Muscle of leg (tissue), 16 donors: ENCODE results near the gene TCEA3. TPM values are rescaled to one million over a fixed set of nuclear protein-coding genes. Genes with fewer than 3 reads are reported as not detected.

Experiments
- DNase-seq: peaks from one replicate; pipeline ENCODE4 v3.0.0; 2013
- H3K27ac ChIP-seq: one replicate; pipeline ENCODE4 v1.5.1; 2013; ENCODE audit warnings: mild to moderate bottlenecking, low read length, control low read depth
- H3K27me3 ChIP-seq: one replicate; pipeline ENCODE4 v1.6.1; 2013; ENCODE audit warnings: low read length; ENCODE audit not compliant: control insufficient read depth, insufficient read depth
- H3K36me3 ChIP-seq: one replicate; pipeline ENCODE4 v1.6.1; 2013; ENCODE audit warnings: low read length; ENCODE audit not compliant: control insufficient read depth, insufficient read depth
- H3K4me1 ChIP-seq: one replicate; pipeline ENCODE4 v1.6.1; 2013; ENCODE audit warnings: low read length; ENCODE audit not compliant: control insufficient read depth, insufficient read depth
- H3K4me3 ChIP-seq: one replicate; pipeline ENCODE4 v1.5.1; 2013; ENCODE audit warnings: low read length, control low read depth
- H3K9me3 ChIP-seq: replicated peaks from 2 replicates; pipeline ENCODE4 v1.6.1; 2013; ENCODE audit warnings: low read depth, low read length; ENCODE audit not compliant: control insufficient read depth
- WGBS: methylation state at CpG from one replicate; pipeline ENCODE4 v1.1.5; 2013; ENCODE audit warnings: missing lambda C conversion rate; ENCODE audit not compliant: insufficient coverage; 5-methylcytosine and 5-hydroxymethylcytosine counted together
- long read RNA-seq, 11 donors: transcript quantifications; one replicate each; lab custom pipeline, GENCODE V29; 2026
- polyA plus RNA-seq, 8 donors: library from polyadenylated mRNA; unstranded; fragments of 120-200 nt; gene quantifications; one replicate each; pipeline versions ENCODE4 v1.2.1 to v1.2.3, GENCODE V29; 2013; ENCODE audit warnings: inconsistent platforms in 1 of 8, low replicate concordance in 1 of 8; ENCODE audit not compliant: insufficient read length in 8 of 8, insufficient read depth in 1 of 8
- total RNA-seq: library from RNA; stranded (reverse); fragments of 120-200 nt; gene quantifications from one replicate; pipeline ENCODE4 v1.2.4, GENCODE V29; 2013

The TCEA3 gene
- 245 TPM for total RNA-seq
- 100 to 1,000 TPM; 203 to 357 (median 300) TPM for polyA plus RNA-seq
- long read RNA-seq, donor 1, transcript TCEA3-203 (11 exons, 1,559 nt) = major isoform, 33 of 55 reads
- long read RNA-seq, donor 1, partial matches to known transcripts = 21 of 55 reads
- long read RNA-seq, donor 1, other reads (novel, unspliced or antisense) = 0 of 55 reads
- long read RNA-seq, donor 2, partial matches to known transcripts = 0 of 3 reads
- long read RNA-seq, donor 2, other reads (novel, unspliced or antisense) = 0 of 3 reads
- long read RNA-seq, donor 3, transcript TCEA3-203 (11 exons, 1,559 nt) = major isoform, 191 of 303 reads
- long read RNA-seq, donor 3, partial matches to known transcripts = 65 of 303 reads
- long read RNA-seq, donor 3, other reads (novel, unspliced or antisense) = 44 of 303 reads
- long read RNA-seq, donor 4, transcript TCEA3-203 (11 exons, 1,559 nt) = major isoform, 44 of 92 reads
- long read RNA-seq, donor 4, partial matches to known transcripts = 37 of 92 reads
- long read RNA-seq, donor 4, other reads (novel, unspliced or antisense) = 11 of 92 reads
- long read RNA-seq, donor 5, transcript TCEA3-203 (11 exons, 1,559 nt) = major isoform, 105 of 221 reads
- long read RNA-seq, donor 5, partial matches to known transcripts = 94 of 221 reads
- long read RNA-seq, donor 5, other reads (novel, unspliced or antisense) = 20 of 221 reads
- long read RNA-seq, donor 6, transcript TCEA3-203 (11 exons, 1,559 nt) = major isoform, 162 of 336 reads
- long read RNA-seq, donor 6, partial matches to known transcripts = 147 of 336 reads
- long read RNA-seq, donor 6, other reads (novel, unspliced or antisense) = 23 of 336 reads
- long read RNA-seq, donor 7, transcript TCEA3-203 (11 exons, 1,559 nt) = major isoform, 76 of 137 reads
- long read RNA-seq, donor 7, partial matches to known transcripts = 52 of 137 reads
- long read RNA-seq, donor 7, other reads (novel, unspliced or antisense) = 9 of 137 reads
- long read RNA-seq, donor 8, transcript TCEA3-203 (11 exons, 1,559 nt) = major isoform, 51 of 100 reads
- long read RNA-seq, donor 8, partial matches to known transcripts = 39 of 100 reads
- long read RNA-seq, donor 8, other reads (novel, unspliced or antisense) = 8 of 100 reads
- long read RNA-seq, donor 9, transcript TCEA3-203 (11 exons, 1,559 nt) = major isoform, 60 of 131 reads
- long read RNA-seq, donor 9, partial matches to known transcripts = 65 of 131 reads
- long read RNA-seq, donor 9, other reads (novel, unspliced or antisense) = 6 of 131 reads
- long read RNA-seq, donor 10, transcript TCEA3-203 (11 exons, 1,559 nt) = major isoform, 86 of 207 reads
- long read RNA-seq, donor 10, partial matches to known transcripts = 101 of 207 reads
- long read RNA-seq, donor 10, other reads (novel, unspliced or antisense) = 19 of 207 reads
- long read RNA-seq, donor 11, transcript TCEA3-203 (11 exons, 1,559 nt) = major isoform, 90 of 134 reads
- long read RNA-seq, donor 11, partial matches to known transcripts = 28 of 134 reads
- long read RNA-seq, donor 11, other reads (novel, unspliced or antisense) = 14 of 134 reads

GRCh38 chr1:23424293-23425192 is at the start of gene TCEA3:
TCEA3 (minus strand) TSS chr1:23424748; CDS start chr1:23424633, 115 bp downstream.
- H3K27me3 ChIP-seq = peaks cover 2% of the 10 kb centered on the region
- no peaks in the 10 kb centered on the region for H3K9me3 ChIP-seq
- H3K27ac ChIP-seq = peak within 1 kb of the TSS; percentile 94
- WGBS = under 1% methylated on average over 50 of the region's 84 CpGs
- H3K36me3 ChIP-seq = peaks cover 31% of the 10 kb centered on the region
- peak; percentile 72 for DNase-seq
- peak within 1 kb of the TSS; percentile 77 for H3K4me3 ChIP-seq
- H3K4me1 ChIP-seq = peaks cover 42% of the 10 kb centered on the region

- Histone ChIP-seq H3K27me3 (no peaks in the 10 kb centered on the region), H3K36me3 (peaks cover 6% of the 10 kb centered on the region), H3K9me3 (no peaks in the 10 kb centered on the region), H3K4me3 (no peak overlapping the region), H3K4me1 (peaks cover 42% of the 10 kb centered on the region), H3K27ac (peak overlapping the region; percentile 82)
- WGBS = 94% methylated on average over 3 of the region's 6 CpGs
- no peak for DNase-seq
Observed at GRCh38 chr1:23473037-23473800, 48.7 kb upstream of the TCEA3 start.

- H3K4me1 ChIP-seq = peaks cover 42% of the 10 kb centered on the region
- 72% methylated on average over 2 of the region's 5 CpGs for WGBS
- peak overlapping the region; percentile 82 for H3K27ac ChIP-seq
Observed at GRCh38 chr1:23472351-23473036, 47.9 kb upstream of the TCEA3 start.

GRCh38 chr1:23471473-23472075 is 47.0 kb upstream of the TCEA3 start:
- no peaks in the 10 kb centered on the region for H3K27me3 ChIP-seq
- H3K9me3 ChIP-seq = no peaks in the 10 kb centered on the region
- H3K4me3 ChIP-seq = no peak overlapping the region
- no peaks in the 10 kb centered on the region for H3K36me3 ChIP-seq
- H3K4me1 ChIP-seq = peaks cover 42% of the 10 kb centered on the region
- WGBS = 61% methylated on average over 2 of the region's 4 CpGs
- H3K27ac ChIP-seq = peak overlapping the region; percentile 43
- no peak for DNase-seq

More at GRCh38 chr1:23472351-23473036, 47.9 kb upstream of the TCEA3 start:
- H3K9me3 ChIP-seq = no peaks in the 10 kb centered on the region
- no peaks in the 10 kb centered on the region for H3K27me3 ChIP-seq
- H3K36me3 ChIP-seq = peaks cover 2% of the 10 kb centered on the region
- no peak overlapping the region for H3K4me3 ChIP-seq
- DNase-seq = no peak

GRCh38 chr1:23470282-23471070 is 45.9 kb upstream of the TCEA3 start:
- peak overlapping the region; percentile 43 for H3K27ac ChIP-seq
- no peaks in the 10 kb centered on the region for H3K36me3 ChIP-seq
- no peaks in the 10 kb centered on the region for H3K27me3 ChIP-seq
- no peaks in the 10 kb centered on the region for H3K9me3 ChIP-seq
- DNase-seq = peak; percentile 92
- 23% methylated on average over 11 of the region's 12 CpGs for WGBS
- H3K4me3 ChIP-seq = no peak overlapping the region
- peaks cover 42% of the 10 kb centered on the region for H3K4me1 ChIP-seq

GRCh38 chr1:23469372-23469982 is 44.9 kb upstream of the TCEA3 start:
- H3K27me3 ChIP-seq = no peaks in the 10 kb centered on the region
- H3K27ac ChIP-seq = peak overlapping the region; percentile 49
- peaks cover 37% of the 10 kb centered on the region for H3K4me1 ChIP-seq
- 0% methylated on average over 1 of the region's 5 CpGs for WGBS
- no peaks in the 10 kb centered on the region for H3K36me3 ChIP-seq
- no peak overlapping the region for H3K4me3 ChIP-seq
- DNase-seq = no peak
- H3K9me3 ChIP-seq = no peaks in the 10 kb centered on the region

GRCh38 chr1:23466423-23466989 is 42.0 kb upstream of the TCEA3 start:
- no CpG with 5 or more reads among the region's 3 CpGs for WGBS
- no peak for DNase-seq
- H3K4me1 ChIP-seq = peaks cover 20% of the 10 kb centered on the region
- peaks cover 4% of the 10 kb centered on the region for H3K36me3 ChIP-seq
- H3K9me3 ChIP-seq = no peaks in the 10 kb centered on the region
- no peaks in the 10 kb centered on the region for H3K27me3 ChIP-seq
- no peak overlapping the region for H3K27ac ChIP-seq
- H3K4me3 ChIP-seq = no peak overlapping the region
